ENCODE results near the gene CCDC192. TPM values are rescaled to one million over a fixed set of nuclear protein-coding genes. Genes with fewer than 3 reads are reported as not detected.

Gene CCDC192
- polyA plus RNA-seq, 1 donor from 2014 or later = not detected

DNA sequence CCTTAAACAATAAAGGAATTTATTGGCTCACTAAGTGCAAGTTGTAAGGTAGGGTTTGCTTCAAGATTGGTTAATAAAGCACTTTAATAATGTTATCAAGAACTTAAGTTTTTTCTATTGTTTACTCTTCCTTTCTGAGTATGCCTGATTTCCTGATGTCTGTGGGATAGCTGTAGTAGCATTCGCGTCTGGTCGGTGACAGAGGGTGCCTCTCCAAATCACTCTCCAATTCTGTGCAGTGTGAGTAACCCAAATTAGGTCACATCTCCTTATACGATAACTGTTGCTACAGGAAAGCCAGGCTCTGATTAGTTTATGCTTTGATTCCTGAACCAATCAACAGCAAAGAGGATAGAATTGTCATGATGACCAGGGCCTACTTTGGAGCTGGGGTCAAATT lies 90.7 kb downstream of the CCDC192 start:
- no peak overlapping the region for H3K9ac ChIP-seq (ENCODE audit: low read length)
- no peak overlapping the region for H3K4me3 ChIP-seq (ENCODE audit: low read length)
- no peaks in the 10 kb centered on the region for H3K27me3 ChIP-seq (ENCODE audit: insufficient read depth, low read depth, low read length)

DNA sequence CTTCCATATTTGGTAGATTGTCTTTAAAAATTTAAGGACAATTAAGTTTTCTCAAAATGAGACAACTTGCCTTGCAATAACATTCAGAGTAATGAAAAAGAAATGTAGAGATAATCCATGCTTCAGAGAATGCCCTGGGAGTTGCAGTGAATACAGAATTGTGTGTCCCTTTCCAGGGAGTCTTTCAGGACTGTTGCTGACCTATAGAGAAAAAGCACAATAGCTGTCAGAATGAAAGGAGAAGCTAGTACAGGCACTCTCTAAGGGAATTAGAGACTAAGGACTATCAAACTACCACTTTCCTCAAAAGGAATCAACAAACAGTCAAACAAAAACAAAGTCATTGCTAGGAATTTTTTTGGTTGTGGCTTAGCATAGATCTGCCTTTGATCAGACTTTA lies 93.0 kb downstream of the CCDC192 start:
- Histone ChIP-seq H3K9me2 (ENCODE audit: insufficient read depth, low read length) (no peaks in the 10 kb centered on the region), H3K36me3 (ENCODE audit: insufficient read depth, low read length) (no peaks in the 10 kb centered on the region), H3K4me3 (ENCODE audit: low read length) (no peak overlapping the region), H3K4me2 (ENCODE audit: low read length) (no peak overlapping the region), H2AFZ (ENCODE audit: low read depth, low read length) (no peak overlapping the region), H3F3A (ENCODE audit: insufficient read depth, low read length, poor library complexity, severe bottlenecking) (no peaks in the 10 kb centered on the region), H3K9me3 (ENCODE audit: low read length) (no peaks in the 10 kb centered on the region), H4K20me1 (ENCODE audit: insufficient read depth) (no peaks in the 10 kb centered on the region), H3K79me2 (replicated peaks; ENCODE audit: insufficient read depth, low read length) (no peaks in the 10 kb centered on the region), H3K27ac (ENCODE audit: low read length) (no peak overlapping the region), H3K9ac (ENCODE audit: low read length) (no peak overlapping the region), H3K27me3 (ENCODE audit: insufficient read depth, low read depth, low read length) (no peaks in the 10 kb centered on the region)
- TF ChIP-seq EZH2 (IDR thresholded peaks at IDR 0.05; ENCODE audit: borderline replicate concordance, insufficient read depth, low read length, poor library complexity, severe bottlenecking) (no peak), EP300 (conservative IDR thresholded peaks at IDR 0.05; ENCODE audit: poor library complexity, severe bottlenecking) (no peak), RAD21 (conservative IDR thresholded peaks at IDR 0.05) (no peak), POLR2AphosphoS5 (IDR thresholded peaks at IDR 0.05) (no peak), SMC3 (conservative IDR thresholded peaks at IDR 0.05; ENCODE audit: poor library complexity) (no peak), MXI1 (conservative IDR thresholded peaks at IDR 0.05; ENCODE audit: poor library complexity, severe bottlenecking) (no peak), TAF1 (IDR thresholded peaks at IDR 0.05; ENCODE audit: low read depth) (no peak)
- TF ChIP-seq, protein P1, sequence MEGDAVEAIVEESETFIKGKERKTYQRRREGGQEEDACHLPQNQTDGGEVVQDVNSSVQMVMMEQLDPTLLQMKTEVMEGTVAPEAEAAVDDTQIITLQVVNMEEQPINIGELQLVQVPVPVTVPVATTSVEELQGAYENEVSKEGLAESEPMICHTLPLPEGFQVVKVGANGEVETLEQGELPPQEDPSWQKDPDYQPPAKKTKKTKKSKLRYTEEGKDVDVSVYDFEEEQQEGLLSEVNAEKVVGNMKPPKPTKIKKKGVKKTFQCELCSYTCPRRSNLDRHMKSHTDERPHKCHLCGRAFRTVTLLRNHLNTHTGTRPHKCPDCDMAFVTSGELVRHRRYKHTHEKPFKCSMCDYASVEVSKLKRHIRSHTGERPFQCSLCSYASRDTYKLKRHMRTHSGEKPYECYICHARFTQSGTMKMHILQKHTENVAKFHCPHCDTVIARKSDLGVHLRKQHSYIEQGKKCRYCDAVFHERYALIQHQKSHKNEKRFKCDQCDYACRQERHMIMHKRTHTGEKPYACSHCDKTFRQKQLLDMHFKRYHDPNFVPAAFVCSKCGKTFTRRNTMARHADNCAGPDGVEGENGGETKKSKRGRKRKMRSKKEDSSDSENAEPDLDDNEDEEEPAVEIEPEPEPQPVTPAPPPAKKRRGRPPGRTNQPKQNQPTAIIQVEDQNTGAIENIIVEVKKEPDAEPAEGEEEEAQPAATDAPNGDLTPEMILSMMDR (IDR thresholded peaks at IDR 0.05; ENCODE audit: poor library complexity, severe bottlenecking) = no peak
- TF ChIP-seq, protein P2, sequence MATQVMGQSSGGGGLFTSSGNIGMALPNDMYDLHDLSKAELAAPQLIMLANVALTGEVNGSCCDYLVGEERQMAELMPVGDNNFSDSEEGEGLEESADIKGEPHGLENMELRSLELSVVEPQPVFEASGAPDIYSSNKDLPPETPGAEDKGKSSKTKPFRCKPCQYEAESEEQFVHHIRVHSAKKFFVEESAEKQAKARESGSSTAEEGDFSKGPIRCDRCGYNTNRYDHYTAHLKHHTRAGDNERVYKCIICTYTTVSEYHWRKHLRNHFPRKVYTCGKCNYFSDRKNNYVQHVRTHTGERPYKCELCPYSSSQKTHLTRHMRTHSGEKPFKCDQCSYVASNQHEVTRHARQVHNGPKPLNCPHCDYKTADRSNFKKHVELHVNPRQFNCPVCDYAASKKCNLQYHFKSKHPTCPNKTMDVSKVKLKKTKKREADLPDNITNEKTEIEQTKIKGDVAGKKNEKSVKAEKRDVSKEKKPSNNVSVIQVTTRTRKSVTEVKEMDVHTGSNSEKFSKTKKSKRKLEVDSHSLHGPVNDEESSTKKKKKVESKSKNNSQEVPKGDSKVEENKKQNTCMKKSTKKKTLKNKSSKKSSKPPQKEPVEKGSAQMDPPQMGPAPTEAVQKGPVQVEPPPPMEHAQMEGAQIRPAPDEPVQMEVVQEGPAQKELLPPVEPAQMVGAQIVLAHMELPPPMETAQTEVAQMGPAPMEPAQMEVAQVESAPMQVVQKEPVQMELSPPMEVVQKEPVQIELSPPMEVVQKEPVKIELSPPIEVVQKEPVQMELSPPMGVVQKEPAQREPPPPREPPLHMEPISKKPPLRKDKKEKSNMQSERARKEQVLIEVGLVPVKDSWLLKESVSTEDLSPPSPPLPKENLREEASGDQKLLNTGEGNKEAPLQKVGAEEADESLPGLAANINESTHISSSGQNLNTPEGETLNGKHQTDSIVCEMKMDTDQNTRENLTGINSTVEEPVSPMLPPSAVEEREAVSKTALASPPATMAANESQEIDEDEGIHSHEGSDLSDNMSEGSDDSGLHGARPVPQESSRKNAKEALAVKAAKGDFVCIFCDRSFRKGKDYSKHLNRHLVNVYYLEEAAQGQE (IDR thresholded peaks at IDR 0.05; ENCODE audit: borderline replicate concordance) = no peak

More for the DNA sequence above, 90.7 kb downstream of the CCDC192 start:
- Histone ChIP-seq H3K9me2 (ENCODE audit: insufficient read depth, low read length) (no peaks in the 10 kb centered on the region), H3K36me3 (ENCODE audit: insufficient read depth, low read length) (no peaks in the 10 kb centered on the region), H2AFZ (ENCODE audit: low read depth, low read length) (no peak overlapping the region), H3K9me3 (ENCODE audit: low read length) (no peaks in the 10 kb centered on the region), H3K4me2 (ENCODE audit: low read length) (no peak overlapping the region), H3K79me2 (replicated peaks; ENCODE audit: insufficient read depth, low read length) (no peaks in the 10 kb centered on the region), H3K27ac (ENCODE audit: low read length) (no peak overlapping the region), H3F3A (ENCODE audit: insufficient read depth, low read length, poor library complexity, severe bottlenecking) (no peaks in the 10 kb centered on the region), H4K20me1 (ENCODE audit: insufficient read depth) (no peaks in the 10 kb centered on the region)
- TF ChIP-seq RAD21 (conservative IDR thresholded peaks at IDR 0.05) (no peak), MXI1 (conservative IDR thresholded peaks at IDR 0.05; ENCODE audit: poor library complexity, severe bottlenecking) (no peak), SMC3 (conservative IDR thresholded peaks at IDR 0.05; ENCODE audit: poor library complexity) (no peak), POLR2AphosphoS5 (IDR thresholded peaks at IDR 0.05) (no peak), EP300 (conservative IDR thresholded peaks at IDR 0.05; ENCODE audit: poor library complexity, severe bottlenecking) (no peak), EZH2 (IDR thresholded peaks at IDR 0.05; ENCODE audit: borderline replicate concordance, insufficient read depth, low read length, poor library complexity, severe bottlenecking) (no peak), TAF1 (IDR thresholded peaks at IDR 0.05; ENCODE audit: low read depth) (no peak)
- TF ChIP-seq, protein P2 (IDR thresholded peaks at IDR 0.05; ENCODE audit: borderline replicate concordance) = no peak
- TF ChIP-seq, protein P1 (IDR thresholded peaks at IDR 0.05; ENCODE audit: poor library complexity, severe bottlenecking) = no peak

Measured in neural cell (in vitro differentiated cells).